Activated naive CD4-positive, alpha-beta T cell treated with anti-CD3 and anti-CD28 coated beads, Interleukin-2, amount 10 ng/mL, durations not matched to agents 7 days and 5 days (primary cell): ENCODE results near the gene TNKS1BP1.
A peak's percentile ranks its signal among the peaks of the same experiment; 100 is the strongest.

ENCODE experiments used
- CTCF ChIA-PET: fragments of 350-600 bp; sonication (Branson Sonifier 250); formaldehyde crosslinking; loops from one replicate; lab custom pipeline; 2021; ENCODE audit warnings: antibody characterized with exemption; lab: Charles Lee
- DNase-seq: peaks from one replicate; pipeline ENCODE4 v3.0.0-alpha.2; 2020
- H3K27ac Mint-ChIP-seq: one replicate; pipeline ENCODE4 v1.8.0; 2021; ENCODE audit warnings: mild to moderate bottlenecking, moderate library complexity, mixed read lengths
- H3K27me3 Mint-ChIP-seq: one replicate; pipeline ENCODE4 v1.8.0; 2021; ENCODE audit warnings: mild to moderate bottlenecking, mixed read lengths
- H3K36me3 Mint-ChIP-seq: one replicate; pipeline ENCODE4 v1.8.0; 2021; ENCODE audit warnings: mixed read lengths
- H3K4me1 Mint-ChIP-seq: one replicate; pipeline ENCODE4 v1.8.0; 2021; ENCODE audit warnings: mixed read lengths
- H3K4me3 Mint-ChIP-seq: one replicate; pipeline ENCODE4 v1.8.0; 2021; ENCODE audit warnings: mild to moderate bottlenecking, moderate library complexity, mixed read lengths
- H3K9me3 Mint-ChIP-seq: one replicate; pipeline ENCODE4 v1.8.0; 2021; ENCODE audit warnings: mixed read lengths

Gene TNKS1BP1

DNA sequence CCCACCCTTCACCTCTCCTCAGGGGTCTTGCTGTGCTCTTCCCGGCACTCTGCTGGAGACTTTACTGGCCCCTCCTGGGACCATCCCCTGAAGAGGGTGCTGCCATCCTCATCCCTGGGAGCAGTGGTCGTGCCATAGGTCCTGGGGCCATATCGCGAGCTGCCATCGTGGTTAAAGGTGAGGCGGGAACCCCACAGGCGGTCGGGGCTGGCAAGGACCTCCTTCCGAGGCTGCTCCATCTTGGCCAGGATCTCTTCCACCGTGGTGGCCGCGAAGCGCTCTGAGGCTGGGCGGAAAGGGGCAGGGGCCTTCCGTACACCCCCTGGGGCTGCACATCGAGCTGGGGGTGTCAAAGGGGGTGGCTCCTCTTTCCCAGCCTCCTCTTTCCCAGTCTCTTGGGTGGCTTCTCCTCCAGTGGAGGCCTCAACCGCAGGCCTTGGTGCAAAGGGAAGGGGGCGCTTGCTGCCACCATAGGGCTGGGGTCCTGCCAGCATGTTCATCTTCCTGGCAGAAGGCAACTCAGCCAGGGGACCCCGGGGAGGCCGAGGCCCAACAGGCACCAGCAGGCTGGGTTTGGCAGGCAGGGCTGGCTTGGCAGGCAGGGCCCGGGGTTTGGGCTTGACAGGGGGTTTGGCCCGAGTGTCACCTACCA, 4.6 kb downstream of the TNKS1BP1 start:
- Mint-ChIP-seq H3K36me3 (peaks cover 2% of the 10 kb centered on the region), H3K27ac (no peak overlapping the region), H3K9me3 (no peaks in the 10 kb centered on the region), H3K4me1 (peaks cover 25% of the 10 kb centered on the region), H3K27me3 (peaks cover 4% of the 10 kb centered on the region), H3K4me3 (no peak overlapping the region)
- CTCF ChIA-PET: interaction anchor here (1.0 kb wide), 1 partner anchor 14 kb away, joined by 3 read pairs; no protein-coding TSS in a partner anchor
- DNase-seq: no peak

DNA sequence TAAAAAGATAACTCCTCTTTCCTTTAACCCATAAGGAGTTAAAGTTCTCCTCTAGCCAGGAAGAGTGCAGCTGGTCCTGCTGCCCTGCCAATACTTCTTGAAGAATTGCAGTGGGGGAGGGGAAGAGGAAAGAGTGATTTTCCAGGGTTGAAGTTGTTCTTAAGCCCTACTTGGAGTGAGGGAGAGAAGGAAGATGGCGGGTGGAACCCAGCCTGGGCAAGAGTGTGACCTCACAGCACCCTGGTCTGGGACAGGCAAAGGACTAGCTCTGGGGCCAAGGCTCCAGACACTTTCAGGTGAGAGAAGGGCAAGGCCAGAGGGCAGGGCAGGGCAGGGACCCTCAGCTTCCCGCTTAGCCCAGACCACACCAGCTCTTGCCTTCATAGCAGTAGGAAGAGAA, 6.6 kb downstream of the TNKS1BP1 start:
- Mint-ChIP-seq H3K4me1 (peaks cover 16% of the 10 kb centered on the region), H3K36me3 (peaks cover 2% of the 10 kb centered on the region), H3K9me3 (no peaks in the 10 kb centered on the region), H3K27me3 (peaks cover 3% of the 10 kb centered on the region), H3K27ac (no peak overlapping the region), H3K4me3 (no peak overlapping the region)
- DNase-seq: no peak
- CTCF ChIA-PET: interaction anchor here (0.8 kb wide), 1 partner anchor 141 kb away, joined by 3 read pairs; no protein-coding TSS in a partner anchor

DNA sequence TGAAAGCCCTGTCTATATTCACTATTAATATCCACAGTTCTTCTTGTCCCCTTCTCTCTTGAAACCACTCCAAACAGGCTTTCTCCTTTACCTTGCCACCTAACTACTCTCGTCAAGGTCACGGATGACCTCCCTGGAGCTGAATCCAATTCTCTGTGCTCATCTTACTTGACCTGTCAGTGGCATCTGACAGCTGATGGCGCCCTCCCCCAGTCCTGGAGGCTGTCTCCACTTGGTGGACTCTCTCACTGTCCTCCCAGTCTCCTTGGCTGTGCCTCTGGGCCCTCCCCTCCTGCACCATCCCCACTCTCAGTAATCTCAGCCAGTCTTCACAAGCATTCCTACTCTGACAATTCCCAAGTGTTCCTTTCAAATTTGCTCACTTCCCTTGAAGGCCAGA, 8.7 kb downstream of the TNKS1BP1 start:
- H3K36me3 Mint-ChIP-seq: no peaks in the 10 kb centered on the region
- no peak for DNase-seq
- H3K4me1 Mint-ChIP-seq: peaks cover 14% of the 10 kb centered on the region
- no peaks in the 10 kb centered on the region for H3K27me3 Mint-ChIP-seq
- H3K4me3 Mint-ChIP-seq: no peak overlapping the region
- no peak overlapping the region for H3K27ac Mint-ChIP-seq
- no peaks in the 10 kb centered on the region for H3K9me3 Mint-ChIP-seq
- CTCF ChIA-PET: no interaction called here

DNA sequence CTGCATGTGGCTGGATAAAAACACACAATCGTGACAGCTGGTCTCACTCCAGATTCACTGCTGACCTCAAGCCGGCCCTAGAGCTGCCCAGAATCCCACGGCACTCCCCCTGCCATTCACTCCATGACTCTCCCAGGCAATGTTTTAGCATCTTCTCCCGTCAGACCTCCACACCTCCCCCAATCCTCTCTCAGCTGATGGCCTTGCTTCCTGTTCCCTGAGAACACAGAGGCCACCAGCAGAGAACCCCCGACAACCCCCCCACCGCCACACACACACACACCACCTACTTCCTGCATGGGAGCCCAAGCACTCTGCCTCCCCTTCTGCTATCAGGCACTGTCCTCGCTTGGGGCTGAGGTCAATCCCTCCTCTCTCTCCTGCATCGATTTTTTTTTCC, 9.3 kb downstream of the TNKS1BP1 start:
- peak; percentile 50 for DNase-seq
- H3K27me3 Mint-ChIP-seq: no peaks in the 10 kb centered on the region
- H3K36me3 Mint-ChIP-seq: no peaks in the 10 kb centered on the region
- no peak overlapping the region for H3K27ac Mint-ChIP-seq
- no peaks in the 10 kb centered on the region for H3K9me3 Mint-ChIP-seq
- peaks cover 18% of the 10 kb centered on the region for H3K4me1 Mint-ChIP-seq
- H3K4me3 Mint-ChIP-seq: no peak overlapping the region
- CTCF ChIA-PET: no interaction called here

DNA sequence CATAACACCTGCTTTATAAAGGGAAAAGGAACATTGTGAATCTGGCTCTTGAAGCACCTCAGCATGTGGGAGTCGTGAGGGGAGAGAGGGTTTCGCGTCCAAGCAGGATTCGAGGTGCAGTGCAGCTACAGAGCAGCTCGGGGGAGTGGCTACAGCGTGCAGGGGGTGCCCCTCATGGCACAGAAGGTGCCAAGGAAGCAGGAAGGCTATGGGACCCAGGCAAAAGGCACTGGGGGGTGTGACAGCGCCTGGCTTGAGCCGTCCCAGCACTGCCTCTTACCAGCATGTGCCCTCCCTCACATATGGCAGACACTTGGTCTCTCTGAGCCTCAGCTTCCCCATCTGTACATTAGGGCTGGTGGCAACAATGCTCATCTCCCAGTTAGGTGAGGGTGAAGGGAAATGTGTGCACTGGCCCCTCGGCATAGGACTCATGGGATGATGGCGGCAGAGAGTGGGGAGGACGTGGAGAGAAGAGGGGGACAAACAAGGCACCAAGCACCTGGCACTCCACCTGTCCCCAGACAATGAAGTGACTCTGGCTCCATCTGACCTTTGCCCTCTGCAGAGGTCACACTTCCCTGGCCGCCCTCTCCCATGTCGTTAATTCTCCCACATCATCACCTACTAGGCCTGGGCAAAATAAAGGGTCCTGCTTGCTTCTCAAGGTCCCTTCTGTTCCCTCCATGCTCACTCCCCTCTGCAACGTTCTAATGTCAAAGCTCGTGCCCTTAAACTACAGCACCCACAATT, 10.4 kb downstream of the TNKS1BP1 start:
- DNase-seq: no peak
- H3K9me3 Mint-ChIP-seq: no peaks in the 10 kb centered on the region
- no peak overlapping the region for H3K27ac Mint-ChIP-seq
- H3K27me3 Mint-ChIP-seq: no peaks in the 10 kb centered on the region
- CTCF ChIA-PET: no interaction called here
- peaks cover 18% of the 10 kb centered on the region for H3K4me1 Mint-ChIP-seq
- H3K4me3 Mint-ChIP-seq: no peak overlapping the region
- H3K36me3 Mint-ChIP-seq: peaks cover 3% of the 10 kb centered on the region

DNA sequence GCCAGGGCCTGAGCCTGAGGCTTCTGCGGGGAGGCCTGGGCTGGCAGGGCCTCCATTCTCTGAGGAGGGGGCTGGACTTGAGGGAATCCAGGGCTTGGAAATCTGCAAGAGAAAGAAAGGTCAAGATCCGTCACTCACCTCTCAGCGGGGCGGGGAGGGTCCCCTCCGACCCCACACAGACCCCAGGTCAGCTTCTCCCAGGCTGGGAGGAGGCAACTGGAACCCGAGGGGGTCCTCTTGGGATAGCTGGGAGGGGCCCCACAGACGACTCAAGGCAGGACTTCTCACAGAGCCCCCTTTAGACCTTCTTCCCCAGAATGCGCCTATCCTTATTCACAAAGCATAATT, 11.0 kb downstream of the TNKS1BP1 start:
- CTCF ChIA-PET: no interaction called here
- Mint-ChIP-seq H3K27ac (no peak overlapping the region), H3K4me1 (peaks cover 18% of the 10 kb centered on the region), H3K4me3 (no peak overlapping the region), H3K27me3 (no peaks in the 10 kb centered on the region), H3K36me3 (peaks cover 3% of the 10 kb centered on the region), H3K9me3 (no peaks in the 10 kb centered on the region)
- DNase-seq: no peak

DNA sequence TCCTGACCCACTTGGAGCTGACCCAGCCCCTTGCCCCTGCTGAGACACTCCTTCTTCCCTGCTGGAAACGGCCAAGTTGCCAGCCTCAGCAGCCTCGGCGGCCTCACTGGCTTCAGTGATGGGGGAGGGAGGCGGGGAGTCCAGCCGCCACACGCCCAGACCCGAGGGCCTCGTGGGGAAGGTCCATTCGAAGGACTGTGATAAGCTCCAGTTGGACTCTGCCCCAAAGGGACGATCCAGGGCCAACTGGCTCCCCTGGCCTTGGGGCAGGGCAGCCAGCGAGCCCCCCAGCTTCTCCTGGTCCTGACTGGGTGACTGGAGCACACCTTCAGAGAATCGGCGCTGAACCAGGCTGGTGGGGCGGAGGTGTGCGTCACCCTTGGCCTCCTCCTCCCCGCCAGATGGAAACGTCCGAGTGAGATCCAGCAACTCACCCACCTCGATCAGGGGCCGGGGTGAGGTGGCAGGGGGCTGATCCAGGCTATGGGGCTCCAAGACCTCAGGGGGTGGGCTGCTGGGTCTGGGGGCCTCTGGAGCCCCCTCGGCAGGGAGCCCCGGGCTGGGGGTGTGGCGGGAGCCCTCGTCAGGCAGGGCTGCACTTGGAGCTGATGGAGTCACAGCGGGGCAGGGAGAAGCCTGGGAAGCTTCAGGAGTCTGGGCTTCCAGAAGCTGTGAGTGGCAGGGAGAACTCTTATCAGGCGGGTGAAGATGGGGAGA, 11.5 kb downstream of the TNKS1BP1 start:
- Mint-ChIP-seq H3K4me3 (no peak overlapping the region), H3K27me3 (no peaks in the 10 kb centered on the region), H3K27ac (no peak overlapping the region), H3K9me3 (no peaks in the 10 kb centered on the region), H3K4me1 (peaks cover 18% of the 10 kb centered on the region), H3K36me3 (peaks cover 3% of the 10 kb centered on the region)
- CTCF ChIA-PET: no interaction called here
- no peak for DNase-seq

DNA sequence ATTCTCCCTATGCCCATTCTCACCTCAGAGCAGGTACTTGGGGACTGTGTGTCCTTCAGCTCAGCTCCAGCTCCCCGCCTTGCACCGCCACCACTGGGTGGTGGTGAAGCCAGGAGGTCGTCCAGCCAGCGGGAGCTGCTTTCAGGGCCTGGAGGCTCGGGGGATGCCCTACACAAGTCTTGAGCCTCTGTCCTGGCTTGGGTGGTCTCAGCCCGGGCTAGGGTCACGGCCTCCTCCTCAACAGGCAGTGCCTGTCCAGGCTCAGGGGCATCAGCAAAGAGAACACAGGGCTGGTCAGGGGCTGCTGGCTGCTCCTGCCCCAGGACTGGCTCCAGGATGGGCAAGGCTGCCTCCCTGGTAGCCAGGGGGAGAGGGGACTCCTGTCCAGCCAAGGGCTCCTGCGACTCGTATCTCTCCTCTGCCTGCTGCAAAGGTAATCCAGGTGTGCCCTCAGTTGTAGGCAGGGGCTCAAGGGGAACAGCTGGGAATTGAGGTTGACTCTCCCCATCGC, 12.2 kb downstream of the TNKS1BP1 start:
- no peak for DNase-seq
- H3K9me3 Mint-ChIP-seq: no peaks in the 10 kb centered on the region
- no peaks in the 10 kb centered on the region for H3K27me3 Mint-ChIP-seq
- no peak overlapping the region for H3K4me3 Mint-ChIP-seq
- peaks cover 3% of the 10 kb centered on the region for H3K36me3 Mint-ChIP-seq
- H3K4me1 Mint-ChIP-seq: peaks cover 18% of the 10 kb centered on the region
- H3K27ac Mint-ChIP-seq: peak overlapping the region; percentile 31
- CTCF ChIA-PET: no interaction called here

DNA sequence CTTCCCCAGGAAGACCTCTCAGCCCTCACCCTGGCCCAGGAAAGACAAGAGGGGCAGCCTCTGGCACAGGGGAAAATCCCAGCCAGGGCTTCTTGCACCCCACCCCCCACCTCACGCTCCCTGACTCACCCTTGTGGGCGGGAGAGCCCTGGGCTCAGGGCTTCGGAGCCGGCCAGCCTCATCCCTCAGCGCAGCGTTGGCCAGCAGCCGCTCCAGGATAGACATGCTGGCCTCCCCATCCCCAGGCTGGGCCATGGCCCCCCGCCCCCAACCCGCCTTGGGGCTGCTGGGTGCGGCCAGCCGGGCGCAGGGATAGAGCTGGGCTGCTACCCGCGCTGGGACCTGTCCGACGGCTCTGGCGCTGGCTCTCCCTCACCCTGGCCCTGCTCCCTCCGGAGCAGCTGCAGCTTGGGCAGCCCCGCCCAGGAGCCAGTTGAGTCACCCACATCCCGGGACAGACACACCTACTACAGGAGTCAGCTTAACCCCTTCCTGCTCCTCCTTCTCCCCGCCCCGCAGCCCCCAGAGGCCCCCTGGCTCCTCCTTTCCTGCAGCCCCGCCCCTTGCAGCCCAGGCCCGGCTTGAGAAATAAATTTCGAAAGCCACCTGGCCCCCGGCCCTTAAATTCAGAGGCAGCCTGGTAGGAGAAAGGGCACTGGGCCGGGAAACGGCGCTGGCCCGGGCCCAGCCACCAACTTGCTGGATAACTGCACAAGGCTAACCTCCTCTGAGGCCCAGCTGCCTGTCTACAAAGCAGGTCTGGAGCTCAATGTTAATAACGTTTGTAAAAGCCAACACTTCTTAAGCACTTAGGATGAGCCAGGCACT, 13.4 kb downstream of the TNKS1BP1 start:
- H3K36me3 Mint-ChIP-seq: peaks cover 3% of the 10 kb centered on the region
- peak; percentile 82 for DNase-seq
- H3K27ac Mint-ChIP-seq: peak overlapping the region; percentile 11
- CTCF ChIA-PET: interaction anchor here (0.6 kb wide), 1 partner anchor 525 kb away, joined by 3 read pairs; no protein-coding TSS in a partner anchor
- H3K4me3 Mint-ChIP-seq: peak overlapping the region; percentile 65
- no peaks in the 10 kb centered on the region for H3K9me3 Mint-ChIP-seq
- peaks cover 18% of the 10 kb centered on the region for H3K4me1 Mint-ChIP-seq
- no peaks in the 10 kb centered on the region for H3K27me3 Mint-ChIP-seq

DNA sequence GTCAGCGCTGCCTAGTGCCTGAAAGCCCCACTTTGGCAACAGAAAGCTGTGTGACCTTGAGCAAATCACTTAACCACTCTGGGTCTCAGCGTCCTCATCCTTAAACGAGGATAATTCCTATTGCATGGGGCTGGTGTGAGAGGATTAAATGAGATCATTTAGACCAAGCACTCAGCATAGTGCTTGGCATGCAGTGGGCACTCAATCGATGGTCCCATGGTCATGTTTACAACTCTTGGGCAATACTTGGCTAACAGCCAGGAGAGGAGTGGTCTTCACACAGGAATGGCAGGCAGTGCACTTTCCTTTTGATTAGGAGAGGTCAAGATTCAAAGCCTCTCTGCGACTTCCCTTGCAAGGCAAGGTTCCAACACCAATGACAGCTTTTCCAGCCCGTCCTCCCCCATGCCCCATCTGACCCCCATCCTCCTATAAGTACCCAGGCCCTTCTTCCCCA, 14.1 kb downstream of the TNKS1BP1 start:
- no peak for DNase-seq
- Mint-ChIP-seq H3K36me3 (peaks cover 3% of the 10 kb centered on the region), H3K27me3 (no peaks in the 10 kb centered on the region), H3K27ac (no peak overlapping the region), H3K4me3 (peak overlapping the region; percentile 65), H3K9me3 (no peaks in the 10 kb centered on the region), H3K4me1 (peaks cover 18% of the 10 kb centered on the region)
- CTCF ChIA-PET: interaction anchor here (0.6 to 1.0 kb wide), 2 partner anchors 15 to 525 kb away, joined by 3 read pairs; no protein-coding TSS in a partner anchor

DNA sequence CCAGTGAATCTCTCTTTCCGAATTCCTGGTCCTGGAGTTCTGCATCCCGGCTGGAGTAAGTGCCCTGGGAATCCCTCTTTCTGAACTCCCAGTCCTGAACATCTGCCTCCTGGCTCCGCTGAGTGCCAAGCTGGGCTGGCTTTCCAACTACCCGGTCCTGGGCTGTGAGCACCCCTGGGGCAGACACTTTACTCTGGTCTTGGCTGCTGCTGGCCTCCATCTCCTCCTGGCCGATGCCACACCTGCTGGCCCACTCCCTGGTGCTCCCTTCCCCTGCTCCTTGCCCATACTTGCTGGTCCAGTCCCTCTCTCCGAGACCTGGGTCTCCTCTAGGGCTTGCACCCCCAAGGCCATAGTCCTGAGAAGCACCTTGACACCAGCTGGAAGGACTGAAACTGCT, 14.7 kb downstream of the TNKS1BP1 start:
- H3K4me3 Mint-ChIP-seq: no peak overlapping the region
- no peak for DNase-seq
- no peak overlapping the region for H3K27ac Mint-ChIP-seq
- CTCF ChIA-PET: interaction anchor here (1.0 kb wide), 1 partner anchor 16 kb away, joined by 3 read pairs; no protein-coding TSS in a partner anchor
- H3K9me3 Mint-ChIP-seq: no peaks in the 10 kb centered on the region
- H3K36me3 Mint-ChIP-seq: peaks cover 3% of the 10 kb centered on the region
- H3K27me3 Mint-ChIP-seq: no peaks in the 10 kb centered on the region
- H3K4me1 Mint-ChIP-seq: peaks cover 18% of the 10 kb centered on the region

DNA sequence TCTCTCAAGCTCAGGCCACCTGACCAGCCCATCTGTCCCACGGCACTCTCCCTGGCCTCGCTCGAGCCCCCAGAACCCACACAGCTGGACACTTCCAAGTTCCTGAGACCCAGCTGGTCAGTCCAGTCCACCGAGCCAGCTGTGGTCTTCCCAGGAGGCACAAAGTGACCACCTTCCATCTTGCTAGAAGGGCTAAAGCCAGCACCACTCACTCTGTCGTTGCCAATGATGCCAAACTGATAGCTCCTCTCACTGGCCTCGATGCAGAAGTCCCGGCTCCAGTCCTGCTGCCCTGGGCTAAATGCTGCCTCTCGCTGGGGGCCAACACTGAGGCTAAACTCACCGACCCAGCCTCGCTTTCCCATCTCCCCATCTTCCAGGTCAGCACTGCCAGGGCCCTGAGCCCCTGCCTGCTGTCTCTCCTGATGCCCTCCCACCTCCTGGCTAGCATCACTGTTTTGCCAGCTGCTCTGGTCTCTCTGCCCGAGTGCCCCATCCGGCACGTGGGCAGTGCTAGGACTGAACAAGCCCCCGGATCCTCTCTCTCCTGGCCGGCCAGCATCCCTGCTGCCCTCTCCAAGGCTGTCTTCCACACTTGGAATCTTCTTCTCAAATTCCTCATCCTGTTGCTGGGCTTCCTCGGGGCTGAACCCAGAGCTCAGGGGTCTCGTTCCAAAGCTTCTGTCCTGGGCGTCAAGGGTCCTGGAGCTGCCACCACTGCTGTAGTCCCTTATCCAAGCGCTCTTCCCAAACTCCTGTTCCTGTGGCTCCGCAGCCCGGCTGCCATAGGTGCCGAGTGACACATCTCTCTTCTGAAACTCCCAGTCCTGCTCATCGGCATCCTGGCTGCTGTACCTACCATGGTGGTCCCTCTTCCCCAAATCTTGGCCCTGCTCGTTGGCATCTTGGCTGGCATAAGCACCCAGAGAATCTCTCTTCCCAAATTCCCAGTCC, 15.4 kb downstream of the TNKS1BP1 start:
- H3K27ac Mint-ChIP-seq: no peak overlapping the region
- H3K4me3 Mint-ChIP-seq: no peak overlapping the region
- no peaks in the 10 kb centered on the region for H3K27me3 Mint-ChIP-seq
- peaks cover 3% of the 10 kb centered on the region for H3K36me3 Mint-ChIP-seq
- CTCF ChIA-PET: interaction anchor here (1.0 kb wide), 1 partner anchor 17 kb away, joined by 3 read pairs; no protein-coding TSS in a partner anchor
- H3K9me3 Mint-ChIP-seq: no peaks in the 10 kb centered on the region
- no peak for DNase-seq
- H3K4me1 Mint-ChIP-seq: peaks cover 18% of the 10 kb centered on the region
